GM19240 (cell line): ENCODE results near the gene MIER2.
A peak's percentile ranks its signal among the peaks of the same experiment; 100 is the strongest.

Experiments
- DNase-seq: peaks from one replicate; pipeline ENCODE4 v3.0.0; 2011; ENCODE audit warnings: low spot score; ENCODE audit not compliant: insufficient read length

MIER2 gene

DNA sequence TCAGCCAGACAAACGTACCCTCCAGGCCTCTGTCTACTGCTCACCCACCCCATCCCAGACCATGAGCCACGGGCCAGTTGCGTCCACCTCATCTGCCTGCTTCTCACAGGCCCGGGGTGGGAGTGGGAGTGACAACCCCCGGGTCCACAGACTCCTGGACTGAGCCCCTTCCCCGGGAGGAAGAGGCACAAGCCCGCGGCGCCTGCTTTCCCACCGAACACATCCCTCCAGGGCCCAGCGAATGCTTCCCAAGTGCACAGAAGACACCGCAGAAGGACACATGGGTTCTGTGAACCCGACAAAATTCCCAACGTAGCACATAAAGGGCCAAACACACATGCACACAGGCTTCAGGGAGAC lies 35.4 kb downstream of the MIER2 start:
- DNase-seq = no peak

DNA sequence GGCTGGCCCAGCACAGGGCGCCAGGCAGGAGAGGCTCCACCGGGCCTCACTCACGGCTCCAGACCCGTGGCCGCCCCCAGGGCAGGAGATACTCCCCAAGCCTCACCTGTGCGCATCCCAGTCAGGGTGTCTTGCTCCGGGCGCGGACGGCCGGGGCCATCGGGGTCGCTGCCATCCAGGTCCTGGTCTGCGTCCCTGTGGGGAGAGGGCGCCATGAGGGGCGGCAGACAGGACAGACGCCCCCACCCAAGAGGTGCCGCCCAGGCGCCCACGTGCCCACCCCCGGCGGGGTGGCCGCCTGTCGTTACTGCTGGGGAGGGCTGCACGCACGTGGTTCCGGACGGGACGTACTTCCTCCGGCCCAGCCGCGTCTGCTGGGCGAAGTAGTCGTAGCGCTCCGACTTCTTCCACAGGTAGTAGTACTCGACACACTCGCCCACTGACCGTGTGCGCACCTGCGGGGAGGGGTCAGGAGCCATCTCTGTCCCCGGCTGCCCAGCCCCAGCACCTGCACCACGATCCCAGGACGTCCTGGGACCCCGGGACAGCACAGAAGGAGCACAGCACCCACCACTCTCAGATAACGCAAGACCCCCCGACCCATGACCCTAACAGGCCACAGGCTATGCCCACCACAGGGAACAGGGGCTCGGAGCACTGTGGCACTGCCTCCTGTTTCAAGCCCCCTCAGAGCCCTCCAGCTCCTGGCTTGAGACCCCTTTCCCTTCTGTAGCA lies 36.0 kb downstream of the MIER2 start:
- no peak for DNase-seq

DNA sequence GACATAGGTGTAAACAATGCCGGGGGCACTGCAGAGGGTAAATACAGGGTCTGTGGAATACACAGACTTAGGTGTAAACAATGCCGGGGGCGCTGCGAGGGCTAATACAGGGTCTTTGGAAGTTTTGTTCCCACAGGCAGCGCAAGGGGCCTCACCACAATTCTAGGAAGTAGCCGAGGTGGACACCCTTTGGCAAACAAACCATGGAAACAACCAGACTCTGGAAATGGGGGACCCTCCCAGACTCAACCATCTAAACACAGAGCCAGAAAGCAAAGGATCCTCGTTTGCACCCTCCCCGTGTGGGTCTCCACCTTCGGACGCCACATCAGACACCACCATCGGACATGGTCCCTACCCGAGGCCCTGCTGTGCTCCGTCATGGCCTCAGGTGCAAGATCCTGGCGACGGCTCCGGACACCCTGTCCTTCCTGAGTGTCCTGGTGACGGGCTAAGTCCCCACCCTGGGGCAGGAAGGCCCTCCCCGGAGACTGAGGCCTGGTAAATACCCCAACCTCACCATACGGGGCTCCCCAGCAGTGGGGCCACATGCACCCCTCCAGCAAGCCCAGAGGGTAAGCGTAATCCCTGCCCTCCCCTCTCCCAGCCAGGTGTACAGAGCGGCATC lies 36.7 kb downstream of the MIER2 start:
- DNase-seq = no peak

DNA sequence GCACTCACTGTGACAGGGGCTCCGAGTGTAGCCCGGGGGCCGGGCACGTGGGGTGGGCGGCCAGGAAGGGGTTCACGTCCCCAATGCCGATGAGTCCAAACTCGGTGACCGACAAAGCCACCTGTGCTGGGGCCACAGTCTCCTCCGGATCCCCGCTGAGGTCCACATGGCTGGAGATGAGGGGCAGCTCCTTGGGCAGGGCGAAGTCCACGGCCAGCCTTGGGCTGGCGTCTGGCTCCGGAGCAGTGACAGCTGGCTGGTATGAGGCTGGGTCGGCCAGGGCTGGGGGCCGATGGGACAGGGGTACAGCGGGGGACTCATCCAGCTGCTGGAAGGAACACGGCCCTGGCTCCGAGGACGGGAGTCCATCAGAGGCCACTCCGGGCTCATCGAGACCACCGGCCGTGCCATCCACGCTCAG lies 37.5 kb downstream of the MIER2 start:
- DNase-seq = no peak

DNA sequence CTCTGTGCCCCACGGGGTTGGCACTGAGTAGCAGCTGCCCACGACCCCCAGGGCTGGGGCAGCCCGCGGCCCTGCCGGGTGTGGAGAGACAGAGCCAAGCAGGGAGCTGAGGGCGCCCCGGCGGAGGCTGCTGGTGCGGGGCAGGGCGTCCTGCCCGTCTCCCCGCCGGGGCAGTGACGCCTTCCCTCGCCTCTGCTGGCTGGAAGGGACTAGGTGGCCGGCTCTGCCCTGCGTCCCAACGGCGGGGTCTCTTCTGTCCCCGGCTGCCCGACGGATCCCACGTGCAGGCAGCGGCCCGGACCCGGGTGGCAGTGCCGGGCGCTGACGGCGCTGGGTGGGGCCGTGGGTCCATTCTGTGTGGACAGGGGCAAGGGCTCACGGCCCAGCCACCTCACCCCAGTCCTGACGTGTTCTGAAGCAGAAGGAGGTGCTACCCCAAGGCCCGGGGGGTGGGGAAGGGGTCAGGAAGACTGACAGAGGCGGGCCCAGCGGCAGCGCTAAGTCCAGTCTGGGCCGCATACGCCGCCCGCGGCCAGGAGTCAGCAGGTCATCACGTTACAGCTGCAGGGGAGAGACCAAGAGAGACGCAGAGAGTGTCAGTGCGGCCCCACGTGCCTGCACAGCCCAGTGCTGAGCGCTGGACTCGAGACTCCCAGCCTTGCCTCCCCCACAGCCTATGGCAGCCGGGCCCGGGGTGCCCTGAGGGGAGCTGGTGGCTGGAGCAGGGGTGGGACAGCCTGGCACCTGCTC lies 38.3 kb downstream of the MIER2 start:
- DNase-seq = no peak

DNA sequence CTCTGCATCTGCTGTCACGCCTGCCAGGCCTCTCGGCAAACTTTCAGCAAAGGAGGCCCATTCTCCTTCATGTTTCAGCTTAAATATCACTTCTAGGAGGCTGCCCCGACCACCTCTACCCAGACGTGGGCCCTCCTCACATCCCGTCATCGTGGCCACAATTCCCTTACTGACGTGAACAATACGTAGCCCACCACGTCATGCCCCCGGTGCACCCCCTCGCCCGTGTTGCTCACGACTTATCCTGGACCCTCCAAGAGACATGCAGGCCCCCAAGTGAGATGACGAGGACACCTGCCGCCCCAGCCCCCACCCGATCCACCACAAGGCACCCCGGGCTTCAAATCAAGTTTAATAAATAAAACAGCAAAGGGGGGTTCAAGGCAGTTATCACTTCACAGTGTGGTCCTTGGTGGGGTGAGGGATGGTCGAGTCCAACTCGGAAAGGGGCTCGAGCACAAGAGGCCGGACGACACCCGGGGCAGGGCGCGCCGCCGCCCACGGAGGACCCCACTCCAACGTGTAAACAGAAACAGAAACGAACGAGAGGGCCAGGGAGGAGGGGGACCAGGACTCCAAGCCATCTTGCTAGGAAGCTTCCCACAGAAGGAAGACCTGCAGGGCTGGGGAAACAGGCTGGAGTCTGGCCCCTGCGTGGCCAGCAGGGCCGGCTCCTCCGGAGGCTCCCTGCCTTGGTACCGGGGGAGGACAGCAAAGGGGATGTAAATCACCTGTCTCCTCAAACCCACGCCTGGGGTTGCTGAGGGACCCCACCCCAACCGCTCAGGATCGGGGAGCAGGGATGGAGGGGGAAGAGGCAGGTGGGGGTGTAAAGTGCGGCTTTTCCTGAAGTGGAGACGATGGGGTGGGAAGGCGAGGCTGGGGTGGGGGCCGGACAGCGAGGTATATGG lies 39.1 kb downstream of the MIER2 start:
- no peak for DNase-seq

DNA sequence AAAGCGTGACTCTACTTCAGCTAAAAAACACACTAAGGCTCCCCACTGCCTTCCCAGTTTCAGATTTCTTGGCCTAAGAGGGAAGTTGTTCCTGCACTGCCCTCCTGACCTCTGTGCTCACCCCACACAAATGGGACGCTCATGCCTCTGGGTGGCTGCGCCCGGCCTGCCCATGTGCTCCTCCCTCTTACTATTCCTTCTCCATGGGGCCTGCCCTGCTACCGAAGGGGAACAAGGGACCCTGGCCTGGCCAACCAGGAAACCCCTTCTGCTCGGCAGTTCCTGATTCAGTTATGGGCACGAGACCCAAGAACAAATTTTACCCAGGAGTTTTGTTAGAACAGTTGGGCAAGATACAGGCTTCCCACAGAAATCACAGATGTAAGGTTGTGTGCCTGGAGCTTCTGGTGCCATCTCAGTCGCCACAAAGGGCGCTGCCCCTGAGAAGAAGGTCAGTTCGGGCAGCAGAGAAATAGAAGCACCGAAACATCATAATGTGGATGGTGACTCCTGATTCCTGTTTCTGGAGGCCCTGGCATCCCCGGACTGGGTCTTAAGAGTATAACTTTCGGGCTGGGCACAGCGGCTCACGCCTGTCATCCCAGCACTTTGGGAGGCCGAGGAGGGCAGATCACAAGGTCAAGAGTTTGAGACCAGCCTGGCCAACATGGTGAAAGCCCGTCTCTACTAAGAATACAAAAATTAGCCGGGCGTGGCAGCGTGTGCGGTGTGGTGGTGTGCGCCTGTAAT lies 47.9 kb downstream of the MIER2 start:
- no peak for DNase-seq

DNA sequence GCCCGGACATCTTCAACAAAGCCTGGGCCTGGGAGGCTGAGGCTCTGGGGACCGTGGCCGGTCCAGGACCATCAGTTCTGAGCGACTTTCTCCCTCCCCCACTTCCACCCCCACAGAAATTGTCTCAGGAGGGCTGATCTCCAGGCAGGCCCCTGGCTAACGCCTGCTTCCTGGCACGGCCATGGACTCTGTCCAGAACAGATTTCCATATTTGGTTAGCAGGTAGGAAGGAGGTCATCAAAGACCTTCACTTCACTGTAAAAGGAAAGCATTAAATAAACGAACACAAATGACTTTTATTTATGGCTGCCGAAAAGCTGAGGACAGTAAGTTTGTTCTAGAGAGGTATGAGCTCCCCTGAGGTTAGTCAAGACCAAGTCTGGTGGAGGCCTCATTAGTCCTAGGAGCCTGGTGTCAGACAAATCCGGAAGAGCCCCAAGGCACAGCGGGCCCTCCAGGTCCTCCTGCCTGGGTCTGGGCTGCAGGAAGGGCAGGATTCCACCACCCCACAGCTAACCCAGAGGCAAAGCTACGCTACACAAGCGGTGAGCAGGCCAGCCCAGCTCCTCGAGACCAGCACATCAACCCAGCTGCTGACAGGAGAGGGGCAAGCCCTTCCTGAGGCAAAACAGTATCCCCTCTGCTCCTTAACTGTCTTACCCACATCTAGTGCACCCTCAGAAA lies 48.8 kb downstream of the MIER2 start:
- DNase-seq = no peak

DNA sequence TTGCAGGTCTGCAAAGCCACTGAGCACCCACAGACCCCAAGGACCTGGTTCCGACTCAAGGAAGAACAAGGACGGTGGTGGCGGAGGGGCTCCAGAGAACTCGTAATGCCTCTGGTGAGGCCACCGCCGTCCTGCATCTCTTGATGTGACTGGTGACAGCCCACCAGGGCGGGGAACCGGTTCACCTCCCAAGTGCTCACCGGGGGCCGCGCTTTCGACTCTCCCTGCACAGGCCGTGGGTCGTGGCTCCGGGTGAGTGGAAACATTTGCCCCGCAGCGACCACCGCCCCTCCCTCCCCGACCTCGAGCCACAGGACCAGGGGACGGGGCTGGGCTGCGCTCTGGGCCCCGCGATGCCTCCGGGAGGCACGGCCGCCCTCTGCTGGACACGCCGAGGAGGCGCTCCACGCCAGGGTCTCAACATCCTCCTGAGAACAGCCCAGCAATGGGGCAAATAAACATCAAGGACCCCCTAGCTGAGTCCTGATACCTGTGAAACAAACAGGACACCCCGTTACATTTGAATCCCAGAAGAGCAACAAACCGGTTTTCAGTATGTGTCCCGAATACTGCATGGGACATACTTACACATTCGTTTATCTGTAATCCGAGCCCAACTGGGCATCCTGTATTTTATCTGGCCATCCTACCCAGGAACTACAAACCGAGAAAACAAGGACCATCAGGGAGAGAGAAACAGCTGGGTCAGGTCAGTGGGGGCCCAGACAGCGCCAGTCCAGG lies 49.5 kb downstream of the MIER2 start:
- DNase-seq = peak; percentile 61

DNA sequence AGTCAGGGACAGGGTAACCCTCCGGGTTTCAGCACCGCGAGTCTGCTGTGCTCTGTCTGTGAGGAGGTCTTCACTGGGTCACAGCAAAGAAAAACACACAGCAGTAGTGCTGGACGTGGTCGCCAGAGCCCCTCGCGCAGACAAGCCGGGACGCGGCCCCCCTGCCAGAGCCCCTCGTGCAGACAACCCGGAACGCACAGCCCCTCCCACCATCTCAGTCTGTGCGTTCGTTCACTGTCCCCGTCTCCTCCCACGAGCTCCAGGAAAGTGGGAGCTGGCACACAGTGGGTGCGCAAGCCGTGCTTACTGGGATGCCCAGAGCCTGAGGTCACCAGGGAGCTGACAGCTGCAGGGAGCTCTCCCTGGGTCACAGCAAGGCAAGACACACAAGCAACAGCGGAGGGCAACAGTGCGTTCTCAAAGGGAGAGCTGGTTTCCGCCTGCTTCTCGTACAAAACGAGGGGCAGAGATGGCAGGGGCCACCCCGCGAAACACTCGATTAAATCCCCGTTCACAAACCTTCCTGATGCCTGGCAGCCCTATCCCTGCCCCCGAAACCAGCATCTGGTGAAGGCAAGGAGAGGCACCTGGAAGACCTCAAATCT lies 50.2 kb downstream of the MIER2 start:
- DNase-seq = no peak

DNA sequence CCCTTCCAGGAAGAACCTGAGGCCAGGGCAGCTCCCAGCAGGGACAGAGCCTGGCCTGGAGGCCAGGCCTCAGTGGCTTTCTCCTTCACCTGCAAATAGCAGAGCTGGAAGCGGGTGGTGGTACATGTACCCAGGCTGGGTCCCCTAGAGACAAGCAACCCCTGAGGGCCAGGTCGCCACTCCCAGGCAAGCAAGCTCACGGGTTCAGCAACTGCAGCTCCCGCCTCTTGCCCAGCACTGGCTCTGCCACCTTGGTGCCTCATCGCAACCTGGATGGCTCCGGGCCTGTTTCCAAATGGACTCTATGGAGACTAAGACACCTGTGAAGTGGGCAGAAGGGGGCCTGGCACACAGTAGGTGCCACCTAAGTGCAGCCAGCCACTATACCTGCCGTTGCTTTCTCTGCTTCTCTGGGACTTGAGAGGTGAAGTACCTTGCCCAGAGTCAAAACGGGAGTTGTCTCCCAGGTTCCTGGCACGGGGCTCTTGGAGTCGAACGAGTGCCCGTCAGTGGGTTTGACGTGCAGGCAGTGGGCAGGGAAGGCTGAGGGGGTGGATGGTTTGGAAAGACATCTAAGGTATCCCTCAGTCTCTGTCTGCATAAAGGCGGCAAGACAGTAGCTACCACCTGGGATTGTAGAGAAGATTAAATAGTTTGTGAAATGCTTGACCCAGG lies 51.0 kb downstream of the MIER2 start:
- no peak for DNase-seq

DNA sequence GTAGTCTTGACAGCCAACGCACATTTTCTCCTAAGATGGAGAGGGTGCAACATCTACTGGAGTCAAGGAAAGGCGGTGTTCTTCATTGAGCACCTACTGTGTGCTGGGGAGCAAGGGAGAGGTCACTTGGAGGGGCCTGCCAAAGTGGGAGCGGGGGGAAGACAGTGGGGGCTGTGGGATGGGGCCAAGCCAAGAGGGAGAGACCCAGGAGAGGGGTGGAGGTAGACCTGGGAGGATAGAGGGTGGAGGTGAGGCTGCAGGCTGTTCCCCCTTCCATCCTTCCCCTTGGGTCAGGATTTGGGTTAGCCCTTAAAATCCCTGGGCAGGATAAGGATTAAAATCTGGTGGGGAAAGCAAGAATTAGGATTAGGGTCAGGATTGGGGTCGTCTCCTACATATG lies 51.6 kb downstream of the MIER2 start:
- DNase-seq = no peak

DNA sequence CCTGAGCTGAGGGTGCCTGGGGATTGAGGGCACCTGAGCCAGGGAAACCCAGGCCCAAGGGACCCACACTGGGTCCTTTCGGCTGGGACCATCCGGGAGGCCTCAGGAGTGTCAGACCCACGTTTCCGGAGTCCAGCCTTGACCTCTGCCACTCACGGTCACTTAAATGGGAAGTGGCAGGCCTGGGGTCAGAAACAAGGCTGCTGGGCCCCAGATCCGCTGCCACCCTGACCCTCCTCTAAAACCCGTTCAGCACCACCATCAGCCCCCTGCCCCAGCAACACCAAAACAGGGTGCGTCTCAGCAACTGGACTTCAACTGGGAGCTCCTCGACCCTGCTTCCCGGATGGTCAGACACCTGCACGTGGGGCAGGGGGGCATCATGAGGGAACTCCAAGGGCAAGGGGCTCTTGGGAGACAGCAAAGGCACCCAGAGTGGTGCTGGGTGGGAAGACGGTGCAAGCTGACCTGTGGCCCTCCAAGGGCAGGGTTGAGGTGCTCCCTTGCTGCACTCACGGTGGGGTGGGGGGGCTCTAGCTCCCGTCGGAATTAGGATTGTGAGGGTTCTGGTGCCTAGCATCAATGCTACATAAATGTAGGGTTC lies 52.2 kb downstream of the MIER2 start:
- no peak for DNase-seq

DNA sequence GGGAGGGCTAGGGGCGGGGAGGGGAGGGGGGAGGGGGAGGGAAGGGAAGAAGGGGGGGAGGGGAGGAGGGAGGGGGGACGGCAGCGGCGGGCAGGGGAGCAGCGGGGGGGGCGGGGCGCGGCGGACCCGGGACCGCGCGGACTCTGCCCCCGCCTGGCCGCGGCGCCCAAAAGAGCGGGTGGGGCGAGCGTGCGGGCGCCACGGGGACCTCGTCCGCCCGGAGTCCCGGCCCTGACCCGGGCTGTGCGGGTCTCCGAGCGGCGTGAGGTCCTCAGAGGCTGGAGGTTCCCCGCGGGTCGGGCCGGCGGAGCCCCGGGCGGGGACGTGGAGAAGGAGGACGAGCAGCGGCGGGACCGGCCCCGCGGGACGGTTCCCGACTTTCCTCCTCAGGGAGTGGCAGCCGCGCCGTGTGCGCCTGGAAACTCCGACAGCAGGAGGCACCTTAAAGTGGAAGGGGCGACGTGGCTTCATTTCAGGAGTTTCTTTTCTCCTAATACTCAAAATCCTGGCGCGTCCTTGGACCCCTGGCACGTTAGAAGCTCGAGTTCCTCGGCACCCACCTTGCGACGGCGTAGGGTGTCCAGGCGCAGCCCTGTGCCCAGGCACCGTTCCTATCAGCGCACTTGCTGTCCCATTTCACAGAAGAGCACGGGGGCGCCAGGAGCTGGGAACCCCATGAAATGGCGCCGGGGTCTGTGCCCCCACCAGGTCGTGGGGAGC lies 52.9 kb downstream of the MIER2 start:
- DNase-seq = no peak

DNA sequence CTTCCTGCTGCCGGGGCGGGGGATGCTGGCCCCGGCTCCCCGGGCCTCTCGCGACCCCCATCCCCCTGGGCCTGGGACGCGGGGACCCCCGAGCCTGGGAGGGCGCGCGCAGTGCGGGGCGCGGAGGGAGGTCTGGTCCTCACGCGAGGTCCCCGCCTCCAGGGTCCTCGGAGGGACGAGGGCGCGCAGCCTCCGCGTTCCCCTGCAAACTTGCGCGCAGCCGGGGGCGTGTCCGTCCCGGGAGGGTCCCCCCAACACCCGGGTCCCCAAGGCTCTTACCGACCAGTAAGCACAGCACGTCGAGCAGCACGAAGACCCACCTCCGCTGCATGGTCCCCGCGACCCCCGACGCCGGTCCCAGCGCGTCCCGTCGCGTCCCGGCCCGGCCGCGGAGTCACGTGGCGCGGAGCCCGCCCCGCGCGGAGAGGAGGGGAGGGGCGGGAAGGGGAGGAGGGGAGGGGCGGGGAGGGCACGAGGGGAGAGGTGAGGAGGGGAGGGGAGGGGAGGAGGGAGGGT lies 53.5 kb downstream of the MIER2 start, which contains the start of gene PLPP2:
TSS of gene PLPP2 (minus strand) at position 398 of the 516 bp plus-strand sequence. CDS start at position 331, 67 bp downstream.
- DNase-seq = no peak

DNA sequence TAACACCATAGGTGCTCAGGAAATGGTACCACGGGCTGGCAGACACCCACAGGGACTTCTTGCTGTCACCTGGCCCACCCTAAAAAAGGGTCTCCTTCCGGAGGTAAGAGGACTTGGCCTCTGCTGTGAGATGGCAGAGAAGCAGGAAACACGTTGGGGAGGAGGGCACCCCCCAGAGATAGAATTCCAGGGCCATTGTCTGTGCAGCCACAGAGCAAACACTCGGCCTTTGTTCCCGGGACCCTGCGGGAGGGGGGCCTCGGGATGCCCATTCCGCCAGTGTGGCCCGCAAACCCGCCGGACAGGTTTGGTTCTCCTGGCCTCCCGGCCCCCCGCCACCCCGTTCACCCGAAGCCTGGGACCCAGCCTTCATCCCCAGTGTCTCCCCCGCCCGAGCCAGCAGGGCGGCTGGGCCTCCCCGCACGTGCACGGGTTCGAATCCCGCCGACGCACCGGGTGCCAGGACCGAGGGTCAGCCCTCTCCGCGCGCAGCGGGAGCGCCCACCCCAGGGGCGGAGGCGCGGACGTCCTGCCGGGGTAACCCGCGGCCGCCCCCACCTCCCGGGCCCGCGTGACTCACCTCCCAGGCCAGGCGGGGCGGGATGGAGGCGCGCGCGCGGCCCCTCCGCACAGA lies 54.1 kb downstream of the MIER2 start:
- DNase-seq = no peak
